ENCODE measurements around the gene NOS1AP.

Gene NOS1AP

DNA sequence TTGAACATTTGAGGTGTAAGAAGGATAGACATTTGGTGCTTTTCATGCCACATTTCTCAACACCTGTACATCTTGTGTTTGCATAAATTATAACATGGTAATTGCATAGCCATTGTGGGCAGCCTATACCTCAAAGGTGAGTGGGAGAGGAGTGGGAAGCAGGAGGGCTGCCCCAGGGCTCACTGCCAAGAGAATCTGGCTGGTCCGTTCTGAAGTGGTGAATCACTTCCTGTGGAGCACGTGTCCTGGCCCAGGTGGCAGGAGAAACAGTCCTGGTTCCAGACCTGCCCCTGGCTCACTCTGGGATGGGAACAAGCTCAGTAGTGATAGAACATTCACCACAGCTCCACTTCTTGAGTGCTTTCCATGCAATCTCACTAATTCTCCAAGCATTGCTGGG lies 34.2 kb upstream of the NOS1AP start:
- ChIA-PET CTCF (interaction anchor here (0.9 to 10.1 kb wide), 6 partner anchors 15 to 550 kb away, joined by 3 to 236 read pairs (median 8); no protein-coding TSS in a partner anchor), POLR2A (no interaction called here)
- TF ChIP-seq, protein P1, sequence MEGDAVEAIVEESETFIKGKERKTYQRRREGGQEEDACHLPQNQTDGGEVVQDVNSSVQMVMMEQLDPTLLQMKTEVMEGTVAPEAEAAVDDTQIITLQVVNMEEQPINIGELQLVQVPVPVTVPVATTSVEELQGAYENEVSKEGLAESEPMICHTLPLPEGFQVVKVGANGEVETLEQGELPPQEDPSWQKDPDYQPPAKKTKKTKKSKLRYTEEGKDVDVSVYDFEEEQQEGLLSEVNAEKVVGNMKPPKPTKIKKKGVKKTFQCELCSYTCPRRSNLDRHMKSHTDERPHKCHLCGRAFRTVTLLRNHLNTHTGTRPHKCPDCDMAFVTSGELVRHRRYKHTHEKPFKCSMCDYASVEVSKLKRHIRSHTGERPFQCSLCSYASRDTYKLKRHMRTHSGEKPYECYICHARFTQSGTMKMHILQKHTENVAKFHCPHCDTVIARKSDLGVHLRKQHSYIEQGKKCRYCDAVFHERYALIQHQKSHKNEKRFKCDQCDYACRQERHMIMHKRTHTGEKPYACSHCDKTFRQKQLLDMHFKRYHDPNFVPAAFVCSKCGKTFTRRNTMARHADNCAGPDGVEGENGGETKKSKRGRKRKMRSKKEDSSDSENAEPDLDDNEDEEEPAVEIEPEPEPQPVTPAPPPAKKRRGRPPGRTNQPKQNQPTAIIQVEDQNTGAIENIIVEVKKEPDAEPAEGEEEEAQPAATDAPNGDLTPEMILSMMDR (IDR thresholded peaks at IDR 0.05; ENCODE audit: control extremely low read depth, extremely low read depth, low read depth, missing control alignments) = no peak
- DNase-seq (ENCODE audit: extremely low spot score) = no peak

DNA sequence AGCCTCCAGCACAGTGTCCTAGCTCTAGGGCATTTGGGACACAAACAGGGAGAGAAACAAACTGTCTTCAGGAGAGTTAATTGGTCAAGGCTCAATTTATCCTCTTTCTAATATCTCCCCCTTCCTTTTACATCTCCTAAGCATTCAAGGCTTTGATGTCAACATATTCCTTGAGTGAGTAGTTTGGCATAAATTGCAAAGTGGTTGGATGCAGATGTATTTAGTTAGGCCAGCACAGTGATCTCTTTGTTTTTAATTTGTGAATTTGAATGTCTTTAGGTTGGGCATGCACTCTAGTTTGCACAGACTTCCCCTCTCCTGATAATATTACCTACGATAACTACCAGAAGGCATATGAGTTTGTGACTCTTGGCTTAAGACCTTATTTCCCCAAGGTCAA lies 33.3 kb upstream of the NOS1AP start:
- ChIA-PET CTCF (interaction anchor here (0.9 to 10.1 kb wide), 14 partner anchors 14 to 551 kb away, joined by 3 to 236 read pairs (median 7); partner anchors contain the start of genes DUSP12 and NOS1AP), POLR2A (interaction anchor here (0.5 kb wide), 1 partner anchor 275 kb away, joined by 5 read pairs; no protein-coding TSS in a partner anchor)
- no peak for DNase-seq (ENCODE audit: extremely low spot score)
- TF ChIP-seq, protein P1 (IDR thresholded peaks at IDR 0.05; ENCODE audit: control extremely low read depth, extremely low read depth, low read depth, missing control alignments) = no peak

DNA sequence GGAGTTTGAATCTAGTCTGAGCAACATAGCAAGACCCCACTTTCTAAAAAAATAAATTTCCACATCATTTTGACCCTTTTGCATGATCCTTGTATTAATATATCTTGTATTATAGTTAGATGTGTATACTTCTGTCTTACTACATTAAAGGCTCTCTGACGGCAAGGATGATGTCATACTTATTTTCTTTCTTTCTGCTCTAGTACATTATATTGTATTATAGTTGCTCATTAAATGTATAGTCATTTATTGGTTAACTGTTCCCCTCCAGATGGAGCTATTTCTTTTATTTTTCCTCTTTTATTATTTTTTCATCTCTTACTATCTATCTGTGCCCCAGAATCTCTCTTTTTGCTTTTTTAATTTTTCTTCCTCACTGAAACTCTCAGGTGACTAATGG lies 30.9 kb upstream of the NOS1AP start:
- DNase-seq (ENCODE audit: extremely low spot score) = no peak
- TF ChIP-seq, protein P1 (IDR thresholded peaks at IDR 0.05; ENCODE audit: control extremely low read depth, extremely low read depth, low read depth, missing control alignments) = no peak
- POLR2A ChIA-PET = no interaction called here
- CTCF ChIA-PET = interaction anchor here (1.3 to 10.1 kb wide), 9 partner anchors 12 to 551 kb away, joined by 4 to 236 read pairs (median 12); partner anchors contain the start of gene OLFML2B

DNA sequence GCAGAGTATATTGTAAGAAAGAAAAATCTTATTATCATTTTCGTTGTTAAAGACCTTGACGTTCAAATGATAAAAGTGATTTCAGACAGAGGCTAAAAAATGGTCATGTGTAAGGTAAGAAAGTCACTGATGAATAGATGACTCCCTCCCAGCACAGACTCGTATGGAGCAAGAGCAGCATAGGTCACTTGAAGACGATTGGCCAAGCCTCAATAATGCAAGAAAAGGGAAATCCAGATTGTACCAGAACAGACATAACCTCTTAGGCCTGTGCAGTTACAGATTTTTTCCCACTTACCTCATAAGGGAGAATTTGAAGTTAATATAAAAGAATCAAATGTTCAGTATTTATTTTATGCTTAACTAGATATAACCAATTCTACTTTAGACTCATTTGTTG lies 29.5 kb upstream of the NOS1AP start:
- CTCF ChIA-PET = interaction anchor here (1.9 to 4.8 kb wide), 2 partner anchors 16 to 247 kb away, joined by 5 to 26 read pairs; no protein-coding TSS in a partner anchor
- DNase-seq (ENCODE audit: extremely low spot score) = no peak
- POLR2A ChIA-PET = no interaction called here
- TF ChIP-seq, protein P1 (IDR thresholded peaks at IDR 0.05; ENCODE audit: control extremely low read depth, extremely low read depth, low read depth, missing control alignments) = no peak

DNA sequence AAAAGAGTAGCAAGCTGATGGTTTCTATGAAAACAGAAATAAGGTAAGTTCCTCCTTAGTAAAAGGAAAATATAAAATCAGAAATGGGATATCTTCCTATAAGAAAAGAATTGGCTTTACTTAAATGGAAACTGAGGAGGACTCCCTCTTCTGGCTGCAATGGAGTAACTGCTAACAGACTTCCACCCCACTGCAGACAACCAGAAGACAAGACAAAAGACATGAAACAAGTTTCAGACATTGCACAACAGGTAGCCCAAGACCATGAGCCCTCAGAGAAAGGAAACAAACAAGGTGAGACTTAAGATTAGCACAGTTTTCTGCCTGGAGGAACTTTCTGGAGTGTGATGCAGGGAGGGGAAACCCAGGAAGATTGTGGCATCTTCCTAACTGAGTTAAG lies 28.8 kb upstream of the NOS1AP start:
- POLR2A ChIA-PET = no interaction called here
- TF ChIP-seq, protein P1 (IDR thresholded peaks at IDR 0.05; ENCODE audit: control extremely low read depth, extremely low read depth, low read depth, missing control alignments) = peak; percentile 25
- DNase-seq (ENCODE audit: extremely low spot score) = no peak
- CTCF ChIA-PET = interaction anchor here (0.8 to 4.8 kb wide), 4 partner anchors 15 to 248 kb away, joined by 3 to 26 read pairs (median 5); no protein-coding TSS in a partner anchor

DNA sequence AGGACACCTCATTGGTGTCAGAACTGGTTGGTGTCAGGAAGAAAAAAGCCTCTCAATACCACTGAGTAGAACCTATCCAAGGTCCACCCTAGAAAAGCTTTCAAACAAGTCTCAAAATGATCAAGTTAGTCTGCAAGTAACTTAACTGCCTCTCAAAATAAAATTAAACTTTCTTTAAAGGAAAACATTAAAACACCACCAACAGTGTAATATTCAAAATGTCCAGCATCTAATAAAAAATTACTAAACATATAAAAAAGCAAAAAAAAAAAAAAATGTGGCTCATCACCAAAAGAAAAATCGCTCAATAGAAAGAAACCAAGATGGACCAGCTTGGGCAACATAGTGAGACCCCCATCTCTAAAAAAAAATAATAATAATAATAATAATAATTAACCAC lies 27.1 kb upstream of the NOS1AP start:
- TF ChIP-seq, protein P1 (IDR thresholded peaks at IDR 0.05; ENCODE audit: control extremely low read depth, extremely low read depth, low read depth, missing control alignments) = no peak
- ChIA-PET CTCF (interaction anchor here (1.6 to 4.8 kb wide), 3 partner anchors 14 to 249 kb away, joined by 5 to 26 read pairs (median 11); no protein-coding TSS in a partner anchor), POLR2A (no interaction called here)
- DNase-seq (ENCODE audit: extremely low spot score) = no peak
